Lower leg skin (tissue), 3 donors: ENCODE results near the gene PPP2R3A.

Experiments
- POLR2A ChIP-seq, 2 donors: fragments of 450-650 bp; IDR thresholded peaks; one replicate each; pipeline ENCODE4 v1.6.1; 2016 to 2017; ENCODE audit warnings: antibody characterized with exemption in 2 of 2, mild to moderate bottlenecking in 1 of 2, moderate library complexity in 1 of 2
- TF ChIP-seq, protein P1 (sequence below), 3 donors: fragments of 450-650 bp; IDR thresholded peaks; one replicate each; pipeline ENCODE4 v1.5.1; 2016; ENCODE audit warnings: antibody characterized with exemption in 3 of 3, mild to moderate bottlenecking in 3 of 3, moderate library complexity in 2 of 3

DNA sequence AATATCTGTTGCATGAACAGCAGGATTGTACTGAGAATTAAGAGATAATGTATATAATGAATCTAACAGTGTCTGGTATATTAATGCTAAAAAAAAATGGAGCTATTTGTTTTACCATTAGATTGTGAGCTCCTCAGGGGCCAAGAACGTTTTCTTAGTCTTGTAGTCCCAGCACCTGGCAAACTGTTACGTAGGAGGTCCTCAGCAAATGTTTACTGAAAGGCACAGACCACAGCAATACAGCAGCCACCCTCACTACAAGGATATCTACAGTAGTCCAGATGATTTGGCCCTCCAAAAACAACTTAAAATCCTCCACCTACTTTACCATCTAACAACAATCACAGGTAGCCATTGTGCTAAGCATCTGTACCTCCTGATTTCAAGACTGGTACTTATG is 170.9 kb downstream of the PPP2R3A start:
- TF ChIP-seq, protein P1, sequence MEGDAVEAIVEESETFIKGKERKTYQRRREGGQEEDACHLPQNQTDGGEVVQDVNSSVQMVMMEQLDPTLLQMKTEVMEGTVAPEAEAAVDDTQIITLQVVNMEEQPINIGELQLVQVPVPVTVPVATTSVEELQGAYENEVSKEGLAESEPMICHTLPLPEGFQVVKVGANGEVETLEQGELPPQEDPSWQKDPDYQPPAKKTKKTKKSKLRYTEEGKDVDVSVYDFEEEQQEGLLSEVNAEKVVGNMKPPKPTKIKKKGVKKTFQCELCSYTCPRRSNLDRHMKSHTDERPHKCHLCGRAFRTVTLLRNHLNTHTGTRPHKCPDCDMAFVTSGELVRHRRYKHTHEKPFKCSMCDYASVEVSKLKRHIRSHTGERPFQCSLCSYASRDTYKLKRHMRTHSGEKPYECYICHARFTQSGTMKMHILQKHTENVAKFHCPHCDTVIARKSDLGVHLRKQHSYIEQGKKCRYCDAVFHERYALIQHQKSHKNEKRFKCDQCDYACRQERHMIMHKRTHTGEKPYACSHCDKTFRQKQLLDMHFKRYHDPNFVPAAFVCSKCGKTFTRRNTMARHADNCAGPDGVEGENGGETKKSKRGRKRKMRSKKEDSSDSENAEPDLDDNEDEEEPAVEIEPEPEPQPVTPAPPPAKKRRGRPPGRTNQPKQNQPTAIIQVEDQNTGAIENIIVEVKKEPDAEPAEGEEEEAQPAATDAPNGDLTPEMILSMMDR (IDR thresholded peaks at IDR 0.05), result no peak
- TF ChIP-seq POLR2A (IDR thresholded peaks at IDR 0.05), result no peak
